MM.1S (cell line): ENCODE measurements around the gene ZKSCAN1.

Experiments
- DNase-seq: peaks from one replicate; pipeline ENCODE4 v3.0.0-alpha.2; 2015
- H2AFZ ChIP-seq: fragments of 300-600 bp; sonication (generic); 2 replicates; pipeline ENCODE4 v1.6.0; 2016; ENCODE audit warnings: antibody characterized with exemption, low read length
- H3F3A ChIP-seq: fragments of 300-600 bp; sonication (generic); 2 replicates; pipeline ENCODE4 v1.6.1; 2016; ENCODE audit warnings: mild to moderate bottlenecking, antibody characterized with exemption, low read length, moderate library complexity, mixed read lengths; ENCODE audit not compliant: insufficient read depth
- H3K27ac ChIP-seq: fragments of 300-600 bp; sonication (generic); 2 replicates; pipeline ENCODE4 v1.5.1; 2016; ENCODE audit warnings: mild to moderate bottlenecking, low read length
- H3K27me3 ChIP-seq: fragments of 300-600 bp; sonication (generic); replicated peaks from 2 replicates; pipeline ENCODE4 v1.6.0; 2016; ENCODE audit warnings: low read length; ENCODE audit not compliant: insufficient read depth
- H3K36me3 ChIP-seq: fragments of 300-600 bp; sonication (generic); replicated peaks from 2 replicates; pipeline ENCODE4 v1.6.1; 2016; ENCODE audit warnings: mild to moderate bottlenecking, low read length, mixed read lengths; ENCODE audit not compliant: insufficient read depth
- H3K4me1 ChIP-seq: fragments of 300-600 bp; sonication (generic); 2 replicates; pipeline ENCODE4 v1.6.1; 2016; ENCODE audit warnings: low read length, mixed read lengths
- H3K4me2 ChIP-seq: fragments of 300-600 bp; sonication (generic); 2 replicates; pipeline ENCODE4 v1.6.0; 2016; ENCODE audit warnings: low read depth, low read length
- H3K4me3 ChIP-seq: fragments of 300-600 bp; sonication (generic); 2 replicates; pipeline ENCODE4 v1.5.1; 2016; ENCODE audit warnings: low read length, mixed read lengths
- H3K79me2 ChIP-seq: fragments of 300-600 bp; sonication (generic); 2 replicates; pipeline ENCODE4 v1.6.1; 2016; ENCODE audit warnings: mixed run types, low read length, mixed read lengths
- H3K9ac ChIP-seq: fragments of 300-600 bp; sonication (generic); 2 replicates; pipeline ENCODE4 v1.6.1; 2016; ENCODE audit warnings: low read length, mixed read lengths
- H3K9me2 ChIP-seq: fragments of 300-600 bp; sonication (generic); replicated peaks from 2 replicates; pipeline ENCODE4 v1.6.1; 2016; ENCODE audit warnings: mild to moderate bottlenecking, low read length, mixed read lengths; ENCODE audit not compliant: insufficient read depth
- H3K9me3 ChIP-seq: fragments of 300-600 bp; sonication (generic); replicated peaks from 2 replicates; pipeline ENCODE4 v1.6.1; 2016; ENCODE audit warnings: mild to moderate bottlenecking, low read length, mixed read lengths; ENCODE audit not compliant: insufficient read depth
- H4K20me1 ChIP-seq: fragments of 300-600 bp; sonication (generic); 2 replicates; pipeline ENCODE4 v1.6.1; 2016; ENCODE audit warnings: mild to moderate bottlenecking, low read length, moderate library complexity, mixed read lengths; ENCODE audit not compliant: insufficient read depth
- EZH2 ChIP-seq: fragments of 300-600 bp; sonication (generic); optimal IDR thresholded peaks from 2 replicates; pipeline ENCODE3; 2017; ENCODE audit warnings: low read depth, mild to moderate bottlenecking, antibody characterized with exemption, low read length, mixed read lengths
- EZH2phosphoT487 ChIP-seq: fragments of 300-600 bp; sonication (generic); IDR thresholded peaks from 2 replicates; pipeline ENCODE4 v1.6.1; 2018; ENCODE audit warnings: antibody characterized with exemption, low read length
- TF ChIP-seq, protein P1 (sequence below): fragments of 300-600 bp; sonication (generic); IDR thresholded peaks from 2 replicates; pipeline ENCODE4 v1.5.1; 2016; ENCODE audit warnings: antibody characterized with exemption, low read length, mixed read lengths

ZKSCAN1 gene

GRCh38 chr7:100057006-100057405 is 41.6 kb downstream of the ZKSCAN1 start:
- Histone ChIP-seq H3F3A (no peaks in the 10 kb centered on the region), H3K9me3 (no peaks in the 10 kb centered on the region), H3K4me3 (no peak overlapping the region), H3K79me2 (no peaks in the 10 kb centered on the region), H3K27ac (no peak overlapping the region), H3K4me2 (no peak overlapping the region), H3K4me1 (no peaks in the 10 kb centered on the region), H3K9me2 (no peaks in the 10 kb centered on the region), H3K27me3 (no peaks in the 10 kb centered on the region), H3K36me3 (no peaks in the 10 kb centered on the region), H2AFZ (no peak overlapping the region), H4K20me1 (no peaks in the 10 kb centered on the region), H3K9ac (no peak overlapping the region)
- DNase-seq, result no peak
- TF ChIP-seq, protein P1, sequence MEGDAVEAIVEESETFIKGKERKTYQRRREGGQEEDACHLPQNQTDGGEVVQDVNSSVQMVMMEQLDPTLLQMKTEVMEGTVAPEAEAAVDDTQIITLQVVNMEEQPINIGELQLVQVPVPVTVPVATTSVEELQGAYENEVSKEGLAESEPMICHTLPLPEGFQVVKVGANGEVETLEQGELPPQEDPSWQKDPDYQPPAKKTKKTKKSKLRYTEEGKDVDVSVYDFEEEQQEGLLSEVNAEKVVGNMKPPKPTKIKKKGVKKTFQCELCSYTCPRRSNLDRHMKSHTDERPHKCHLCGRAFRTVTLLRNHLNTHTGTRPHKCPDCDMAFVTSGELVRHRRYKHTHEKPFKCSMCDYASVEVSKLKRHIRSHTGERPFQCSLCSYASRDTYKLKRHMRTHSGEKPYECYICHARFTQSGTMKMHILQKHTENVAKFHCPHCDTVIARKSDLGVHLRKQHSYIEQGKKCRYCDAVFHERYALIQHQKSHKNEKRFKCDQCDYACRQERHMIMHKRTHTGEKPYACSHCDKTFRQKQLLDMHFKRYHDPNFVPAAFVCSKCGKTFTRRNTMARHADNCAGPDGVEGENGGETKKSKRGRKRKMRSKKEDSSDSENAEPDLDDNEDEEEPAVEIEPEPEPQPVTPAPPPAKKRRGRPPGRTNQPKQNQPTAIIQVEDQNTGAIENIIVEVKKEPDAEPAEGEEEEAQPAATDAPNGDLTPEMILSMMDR, result no peak
- no peak for TF ChIP-seq EZH2phosphoT487
- TF ChIP-seq EZH2, result no peak

DNA sequence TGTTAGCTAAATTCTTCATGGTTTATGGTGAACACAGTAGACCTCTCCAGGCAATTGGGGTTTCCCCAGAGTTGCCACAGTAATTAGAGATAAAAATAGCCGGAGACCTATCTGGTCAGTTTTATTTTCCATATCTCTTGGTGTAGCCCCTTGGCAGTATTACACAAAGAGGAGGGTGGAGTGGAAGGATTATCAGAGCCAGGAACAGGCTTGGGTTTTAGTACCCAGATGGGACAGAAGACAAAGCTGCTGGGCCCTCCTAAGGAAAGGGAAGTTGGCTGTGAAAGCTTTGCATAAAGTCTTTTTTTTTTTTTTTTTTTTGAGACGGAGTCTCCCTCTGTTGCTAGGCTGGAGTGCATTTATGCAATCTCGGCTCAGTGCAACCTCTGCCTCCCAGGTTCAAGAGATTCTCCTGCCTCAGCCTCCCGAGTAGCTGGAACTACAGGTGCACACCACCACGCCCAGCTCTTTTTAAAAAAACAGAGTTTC is 43.9 kb downstream of the ZKSCAN1 start:
- H3K9ac ChIP-seq, result no peak overlapping the region
- H3F3A ChIP-seq, result no peaks in the 10 kb centered on the region
- H3K9me3 ChIP-seq, result no peaks in the 10 kb centered on the region
- no peaks in the 10 kb centered on the region for H3K9me2 ChIP-seq
- H3K4me2 ChIP-seq, result no peak overlapping the region
- H3K27ac ChIP-seq, result no peak overlapping the region
- no peak for DNase-seq
- no peak for TF ChIP-seq EZH2phosphoT487
- TF ChIP-seq EZH2, result no peak
- TF ChIP-seq, protein P1, result no peak
- no peaks in the 10 kb centered on the region for H3K79me2 ChIP-seq
- H3K4me3 ChIP-seq, result no peak overlapping the region
- H4K20me1 ChIP-seq, result no peaks in the 10 kb centered on the region
- H3K36me3 ChIP-seq, result no peaks in the 10 kb centered on the region
- no peaks in the 10 kb centered on the region for H3K27me3 ChIP-seq
- H2AFZ ChIP-seq, result no peak overlapping the region
- H3K4me1 ChIP-seq, result no peaks in the 10 kb centered on the region

DNA sequence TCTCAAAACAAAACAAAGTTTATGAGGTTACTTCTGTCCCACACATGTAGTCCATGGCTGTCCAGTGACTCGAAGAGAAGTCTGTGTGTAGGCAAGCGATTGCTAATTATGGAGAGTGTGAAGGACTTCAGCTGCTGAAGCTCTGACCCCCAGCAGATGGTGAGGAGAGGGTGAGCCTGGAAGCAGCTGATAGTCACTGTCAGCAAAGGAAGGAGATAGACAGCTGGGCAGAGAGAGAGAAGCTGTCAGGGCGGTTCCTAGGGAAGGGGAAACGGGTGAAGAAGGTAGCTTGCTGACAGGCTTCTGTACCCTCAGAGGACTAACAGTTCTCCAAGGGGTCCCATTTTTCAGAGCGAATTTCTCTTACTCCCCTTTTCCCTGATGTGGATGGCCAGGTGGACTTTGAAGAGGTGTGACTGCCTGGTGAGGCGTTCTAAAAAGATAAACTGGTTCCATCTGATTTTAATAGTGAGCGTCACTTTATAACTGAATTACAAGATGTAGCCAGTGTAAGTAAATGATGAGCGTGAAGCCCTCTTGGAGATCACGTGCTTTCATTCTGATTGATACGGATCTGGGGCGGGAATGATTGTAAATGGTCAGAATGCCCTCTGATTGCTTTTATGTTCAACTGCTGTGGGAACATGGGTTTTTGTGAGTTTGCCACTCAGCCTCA is 46.3 kb downstream of the ZKSCAN1 start:
- Histone ChIP-seq H3F3A (no peaks in the 10 kb centered on the region), H3K36me3 (no peaks in the 10 kb centered on the region)
- DNase-seq, result no peak

More for the DNA sequence above, 46.3 kb downstream of the ZKSCAN1 start:
- TF ChIP-seq, protein P1, result no peak
- no peak for TF ChIP-seq EZH2
- TF ChIP-seq EZH2phosphoT487, result no peak
- Histone ChIP-seq H2AFZ (no peak overlapping the region), H3K9me3 (no peaks in the 10 kb centered on the region), H3K4me3 (no peak overlapping the region), H3K79me2 (no peaks in the 10 kb centered on the region), H3K27ac (no peak overlapping the region), H3K4me2 (no peak overlapping the region), H4K20me1 (no peaks in the 10 kb centered on the region), H3K4me1 (no peaks in the 10 kb centered on the region), H3K9ac (no peak overlapping the region), H3K27me3 (no peaks in the 10 kb centered on the region), H3K9me2 (no peaks in the 10 kb centered on the region)
